Liver (tissue), 9 donors: ENCODE data around the gene CHD8. TPM values are rescaled to one million over a fixed set of nuclear protein-coding genes. Genes with fewer than 3 reads are reported as not detected.

Source experiments
- DNase-seq: peaks from one replicate; pipeline ENCODE4 v3.0.0-alpha.2; 2017; ENCODE audit warnings: low spot score
- H3K27ac ChIP-seq, 2 donors: one replicate each; pipeline ENCODE4 v1.7.0; 2013; ENCODE audit warnings: inconsistent platforms in 2 of 2, low read length in 2 of 2, control low read depth in 1 of 2, low read depth in 1 of 2, mild to moderate bottlenecking in 1 of 2
- H3K27me3 ChIP-seq, 4 donors: one replicate each; pipeline versions ENCODE4 v1.6.1 to v1.7.0; 2013; ENCODE audit warnings: low read length in 3 of 4, inconsistent platforms in 1 of 4, mild to moderate bottlenecking in 1 of 4, moderate library complexity in 1 of 4; ENCODE audit not compliant: control insufficient read depth in 4 of 4, insufficient read depth in 4 of 4
- H3K36me3 ChIP-seq, 4 donors: one replicate each; pipeline versions ENCODE4 v1.6.1 to v1.7.0; 2013; ENCODE audit warnings: low read length in 3 of 4, mild to moderate bottlenecking in 3 of 4, low read depth in 1 of 4, moderate library complexity in 1 of 4; ENCODE audit not compliant: control insufficient read depth in 4 of 4, insufficient read depth in 3 of 4
- H3K4me1 ChIP-seq, 4 donors: one replicate each; pipeline versions ENCODE4 v1.6.1 to v1.7.0; 2013; ENCODE audit warnings: low read length in 3 of 4, mild to moderate bottlenecking in 3 of 4, moderate library complexity in 1 of 4; ENCODE audit not compliant: control insufficient read depth in 4 of 4, insufficient read depth in 4 of 4
- H3K4me3 ChIP-seq, 3 donors: one replicate each; pipeline versions ENCODE4 v1.6.1 to v1.7.0; 2013; ENCODE audit warnings: low read length in 3 of 3, control low read depth in 1 of 3, low read depth in 1 of 3, mild to moderate bottlenecking in 1 of 3
- H3K9ac ChIP-seq, 2 donors: one replicate each; pipeline ENCODE4 v1.7.0; 2013; ENCODE audit warnings: low read length in 2 of 2, mild to moderate bottlenecking in 2 of 2, moderate library complexity in 2 of 2, control low read depth in 1 of 2, low read depth in 1 of 2
- H3K9me3 ChIP-seq, 4 donors: one replicate each; pipeline versions ENCODE4 v1.6.1 to v1.7.0; 2013; ENCODE audit warnings: low read length in 3 of 4; ENCODE audit not compliant: control insufficient read depth in 4 of 4
- CTCF ChIP-seq: fragments of 150-350 bp; IDR thresholded peaks from 2 replicates; pipeline ENCODE4 v1.5.1; 2017; ENCODE audit warnings: improper control_type of control experiment, low read depth, low read length; ENCODE audit not compliant: missing input control
- EGR1 ChIP-seq, 2 donors: IDR thresholded peaks; 2 replicates each; pipeline ENCODE4 v1.6.1; 2016 to 2018; ENCODE audit warnings: antibody characterized with exemption in 2 of 2, low read depth in 2 of 2
- FOXA1 ChIP-seq: IDR thresholded peaks from 2 replicates; pipeline ENCODE4 v1.6.1; 2016; ENCODE audit warnings: antibody characterized with exemption
- GABPA ChIP-seq, 2 donors: IDR thresholded peaks in 1 of 2; conservative IDR thresholded peaks in 1 of 2; 2 replicates each; pipeline ENCODE4 v1.6.1; 2016; ENCODE audit warnings: antibody characterized with exemption in 2 of 2, mild to moderate bottlenecking in 1 of 2, moderate library complexity in 1 of 2
- HNF4G ChIP-seq: IDR thresholded peaks from 2 replicates; pipeline ENCODE4 v1.6.1; 2016; ENCODE audit warnings: antibody characterized with exemption
- JUND ChIP-seq, 2 donors: IDR thresholded peaks; 2 replicates each; pipeline ENCODE4 v1.6.1; 2016; ENCODE audit warnings: antibody characterized with exemption in 2 of 2
- MAX ChIP-seq: IDR thresholded peaks from 2 replicates; pipeline ENCODE4 v1.6.1; 2016; ENCODE audit warnings: antibody characterized with exemption
- RAD21 ChIP-seq, 2 donors: IDR thresholded peaks; 2 replicates each; pipeline ENCODE4 v1.6.1; 2016; ENCODE audit warnings: antibody characterized with exemption in 2 of 2, mild to moderate bottlenecking in 2 of 2
- REST ChIP-seq: IDR thresholded peaks from 2 replicates; pipeline ENCODE4 v1.6.1; 2016; ENCODE audit warnings: antibody characterized with exemption, mild to moderate bottlenecking
- RXRA ChIP-seq, 2 donors: IDR thresholded peaks; 2 replicates each; pipeline ENCODE4 v1.6.1; 2017 to 2018; ENCODE audit warnings: antibody characterized with exemption in 2 of 2, mild to moderate bottlenecking in 1 of 2
- SP1 ChIP-seq: IDR thresholded peaks from 2 replicates; pipeline ENCODE4 v1.6.1; 2018; ENCODE audit warnings: antibody characterized with exemption, mild to moderate bottlenecking
- TAF1 ChIP-seq: conservative IDR thresholded peaks from 2 replicates; pipeline ENCODE4 v1.6.1; 2016; ENCODE audit warnings: antibody characterized with exemption, mild to moderate bottlenecking
- YY1 ChIP-seq: IDR thresholded peaks from 2 replicates; pipeline ENCODE4 v1.6.1; 2016; ENCODE audit warnings: antibody characterized with exemption, mild to moderate bottlenecking
- ZBTB33 ChIP-seq: IDR thresholded peaks from 2 replicates; pipeline ENCODE4 v1.6.1; 2016; ENCODE audit warnings: antibody characterized with exemption
- WGBS: extraction: QIAGEN DNeasy Blood & Tissue Kit; methylation state at CpG from one replicate; pipeline ENCODE4 v1.1.7; 2013; 5-methylcytosine and 5-hydroxymethylcytosine counted together
- polyA plus RNA-seq, 2 donors: library from polyadenylated mRNA; stranded (reverse) in 1 of 2; unstranded in 1 of 2; fragments of 200-250 nt in 1 of 2; fragments of >200 nt in 1 of 2; fragmentation: Nextera tagmentation in 1 of 2; extraction: Ambion mirVana in 1 of 2; gene quantifications; one replicate each; pipeline versions ENCODE4 v1.2.1 to v1.2.3, GENCODE V29; 2013 to 2015
- total RNA-seq, 2 donors: library from RNA; depleted of rRNA; stranded (reverse); fragments of >200 nt; gene quantifications; one replicate each; pipeline ENCODE4 v1.2.3, GENCODE V29; 2014
- donor health status: healthy.
- donor health status: healthy.
- donor health status: healthy.
- donor health status: healthy.
- donor health status: healthy.

CHD8 gene
- total and polyA plus RNA-seq, 4 donors = 9.6 to 29.5 (median 19.2) TPM

- Histone ChIP-seq H3K4me3 (peak overlapping the region; percentile 62 to 100 (median 90)), H3K27me3 (no peaks in the 10 kb centered on the region), H3K36me3 (peaks cover 0 to 13% (median 3%) of the 10 kb centered on the region in 4 donors), H3K9me3 (no peaks in the 10 kb centered on the region), H3K9ac (peak overlapping the region; percentile 89 to 93), H3K27ac (peak overlapping the region; percentile 80 to 91), H3K4me1 (peaks cover 8 to 25% (median 15%) of the 10 kb centered on the region in 4 donors)
- WGBS = 1% methylated on average over 27 of the region's 27 CpGs
- no peak for TF ChIP-seq REST
- peak; percentile 45 for TF ChIP-seq TAF1
- DNase-seq = peak; percentile 92
Observed at GRCh38 chr14:21476523-21476924, 20.6 kb upstream of the CHD8 start.

- H3K4me1 ChIP-seq = peaks cover 8 to 25% (median 15%) of the 10 kb centered on the region in 4 donors
- H3K9me3 ChIP-seq = no peaks in the 10 kb centered on the region
- peaks cover 0 to 9% (median 1%) of the 10 kb centered on the region in 4 donors for H3K36me3 ChIP-seq
- peak overlapping the region; percentile 62 to 100 (median 90) for H3K4me3 ChIP-seq
- 34% methylated on average over 10 of the region's 10 CpGs for WGBS
- H3K27me3 ChIP-seq = no peaks in the 10 kb centered on the region
- H3K27ac ChIP-seq = peak overlapping the region; percentile 80 to 91
- no peak for DNase-seq
- TF ChIP-seq GABPA (IDR thresholded peaks at IDR 0.05 in 1 of 2, conservative IDR thresholded peaks at IDR 0.05 in 1 of 2) = no peak
- TF ChIP-seq MAX = peak; percentile 31
- peak in 1 of 2 donors; percentile 37 for TF ChIP-seq RXRA (IDR thresholded peaks at IDR 0.05)
- H3K9ac ChIP-seq = peak overlapping the region; percentile 89 to 93
Observed at GRCh38 chr14:21475767-21476522, 20.0 kb upstream of the CHD8 start.

- no peak overlapping the region for H3K9ac ChIP-seq
- no peaks in the 10 kb centered on the region for H3K4me1 ChIP-seq
- peaks cover 4 to 37% (median 26%) of the 10 kb centered on the region in 4 donors for H3K36me3 ChIP-seq
- DNase-seq = no peak
- no peaks in the 10 kb centered on the region for H3K9me3 ChIP-seq
- no peak overlapping the region for H3K4me3 ChIP-seq
- no peak overlapping the region for H3K27ac ChIP-seq
- 89% methylated on average over 1 of the region's 1 CpG for WGBS
- no peaks in the 10 kb centered on the region for H3K27me3 ChIP-seq
- TF ChIP-seq RXRA (IDR thresholded peaks at IDR 0.05) (no peak), REST (no peak), HNF4G (no peak), JUND (IDR thresholded peaks at IDR 0.05) (no peak), MAX (no peak), TAF1 (no peak), ZBTB33 (no peak), GABPA (IDR thresholded peaks at IDR 0.05 in 1 of 2, conservative IDR thresholded peaks at IDR 0.05 in 1 of 2) (no peak), SP1 (no peak), EGR1 (IDR thresholded peaks at IDR 0.05; ENCODE audit: low read depth in 2 of 2) (no peak), YY1 (no peak), FOXA1 (no peak), RAD21 (IDR thresholded peaks at IDR 0.05) (no peak), CTCF (no peak)
Observed at GRCh38 chr14:21467616-21468015, 11.7 kb upstream of the CHD8 start.
